GM19351 (cell line): Measurements from ENCODE around the gene AKIRIN2.
"Not testable (repeated sequence)": the region's sequence is repeated elsewhere in the genome, so short reads cannot be mapped to it uniquely, and the experiment has no call there.

ENCODE experiments used
- ATAC-seq: cut with Tn5 transposase; IDR thresholded peaks from one replicate; pipeline ENCODE4 v1.9.1; 2021; ENCODE audit warnings: mild to moderate bottlenecking, moderate library complexity; ENCODE audit not compliant: unreplicated experiment

Gene AKIRIN2

GRCh38 chr6:87687893-87688292, 14.1 kb downstream of the AKIRIN2 start:
- ATAC-seq, result not testable (repeated sequence)

GRCh38 chr6:87687296-87687695, 14.7 kb downstream of the AKIRIN2 start:
- no peak for ATAC-seq

- ATAC-seq, result not testable (repeated sequence)
Measured at GRCh38 chr6:87686636-87687205, 15.3 kb downstream of the AKIRIN2 start.

DNA sequence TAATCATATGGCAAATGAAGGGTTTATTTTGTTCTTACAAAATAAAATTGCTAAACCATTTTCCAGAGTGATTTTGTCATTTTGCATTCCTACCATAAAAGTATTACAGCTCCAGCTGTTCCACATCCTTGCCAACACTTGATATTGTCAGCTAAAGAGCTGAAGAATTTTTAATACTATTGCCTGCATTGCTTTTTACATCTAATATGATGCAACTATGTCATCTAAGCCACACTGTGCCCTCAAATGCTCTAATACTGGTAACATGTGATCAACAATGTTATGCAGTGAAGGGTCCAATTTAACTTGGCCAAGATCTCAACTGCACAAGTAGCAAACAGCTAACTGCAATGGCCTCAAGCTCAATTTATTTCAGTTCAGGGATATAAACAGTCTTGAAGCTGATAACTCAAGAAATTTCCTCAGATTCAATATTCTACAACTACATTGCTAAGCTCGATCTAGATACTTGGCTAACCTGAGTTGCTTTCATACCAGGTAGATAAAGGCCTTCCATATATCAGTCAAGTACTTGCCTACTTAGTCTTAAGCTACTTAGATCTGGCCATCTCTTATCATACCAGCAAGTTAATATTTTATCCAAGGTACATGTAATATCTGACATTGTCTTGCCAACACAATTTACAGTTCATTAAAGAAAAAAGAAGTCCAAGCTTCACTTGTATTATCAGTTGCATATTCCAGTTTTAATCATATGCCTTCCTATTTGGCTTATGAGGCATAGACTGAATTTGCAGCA, 17.0 kb downstream of the AKIRIN2 start:
- ATAC-seq, result no peak

- no peak for ATAC-seq
Measured at GRCh38 chr6:87683890-87684289, 18.1 kb downstream of the AKIRIN2 start.

GRCh38 chr6:87682310-87682709, 19.7 kb downstream of the AKIRIN2 start:
- peak; percentile 54 for ATAC-seq

DNA sequence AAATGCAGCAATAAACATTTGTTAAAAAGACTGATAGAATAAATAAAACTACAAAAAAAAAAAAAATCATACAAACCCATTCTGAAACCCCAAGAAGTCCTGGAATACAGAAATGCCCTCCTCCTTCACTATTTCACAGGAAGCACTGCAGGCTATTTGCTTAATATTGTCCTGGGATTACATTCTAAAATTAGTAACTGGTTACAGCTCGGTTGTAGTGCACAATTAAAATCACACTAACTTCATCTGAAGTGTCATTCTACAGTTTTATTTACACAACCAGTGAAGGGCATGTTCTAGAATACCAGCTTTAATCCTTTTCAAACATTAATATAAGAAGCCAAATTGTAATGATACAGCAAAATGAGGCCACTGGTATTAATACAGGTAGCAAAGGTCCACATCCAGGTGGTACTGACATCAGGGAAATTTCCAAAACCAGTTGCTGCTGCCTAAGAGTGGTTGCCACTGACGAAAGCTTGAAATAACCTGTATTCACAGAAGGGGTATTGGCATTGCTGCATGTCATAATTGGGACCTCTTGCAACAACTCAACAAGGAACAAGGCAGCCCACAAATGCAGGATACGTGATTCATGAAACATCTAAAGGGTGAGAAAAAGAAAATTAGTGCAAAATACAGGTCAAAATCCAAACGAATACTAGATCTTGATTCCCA, 26.9 kb downstream of the AKIRIN2 start:
- ATAC-seq, result no peak

DNA sequence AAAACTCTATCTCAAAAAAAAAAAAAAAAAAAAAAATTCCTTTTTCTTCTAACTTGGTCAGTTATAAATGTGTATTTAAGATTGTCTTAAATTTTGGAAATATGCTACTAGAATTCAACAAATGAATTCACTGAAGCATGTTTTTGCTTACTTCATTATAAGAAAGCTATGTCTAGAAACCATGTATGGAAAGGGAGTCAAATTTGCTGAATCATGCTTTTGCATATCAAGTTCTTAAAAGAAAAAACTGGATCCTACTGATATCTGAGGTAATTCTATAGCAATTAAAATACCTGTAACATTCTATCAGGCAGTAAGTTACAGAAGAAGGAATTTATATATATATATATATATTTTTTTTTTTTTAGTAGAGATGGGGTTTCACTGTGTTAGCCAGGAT, 27.7 kb downstream of the AKIRIN2 start:
- ATAC-seq, result no peak

DNA sequence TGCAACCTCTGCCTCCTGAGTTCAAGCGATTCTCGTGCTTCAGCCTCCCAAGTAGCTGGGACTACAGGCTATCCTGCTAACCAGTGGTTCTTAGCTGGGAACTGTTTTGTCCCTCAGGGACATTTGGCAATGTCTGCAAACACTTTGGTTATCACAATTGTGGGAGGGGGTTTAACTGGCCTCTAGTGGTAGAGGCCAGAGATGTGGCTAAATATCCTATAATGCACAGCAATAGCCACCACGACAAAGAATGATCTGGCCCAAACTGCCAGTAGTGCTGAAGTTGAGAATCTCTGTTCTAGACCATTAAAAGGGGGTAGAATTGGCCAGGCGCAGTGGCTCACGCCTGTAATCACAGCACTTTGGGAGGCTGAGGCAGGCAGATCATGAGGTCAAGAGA, 28.8 kb downstream of the AKIRIN2 start:
- no peak for ATAC-seq

DNA sequence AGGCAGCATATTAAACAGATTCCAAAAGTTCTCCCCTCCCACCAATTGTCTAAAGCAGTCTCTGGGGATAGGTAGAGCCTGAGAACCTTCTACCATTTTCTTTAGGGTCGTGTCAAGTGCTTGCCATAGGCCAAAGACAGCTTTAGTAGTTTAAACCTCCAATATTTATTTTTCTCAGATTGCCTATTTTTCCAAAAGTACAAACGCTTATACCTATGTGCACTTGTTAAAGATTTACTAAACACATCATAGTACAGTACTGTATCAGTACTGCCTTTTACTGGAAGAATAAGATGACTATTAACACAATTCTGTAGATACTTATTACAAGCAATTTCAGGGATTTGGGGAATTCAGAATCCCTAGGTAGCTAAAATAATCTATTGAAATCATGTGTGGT, 29.4 kb downstream of the AKIRIN2 start:
- ATAC-seq, result no peak

GRCh38 chr6:87671555-87672029, 30.4 kb downstream of the AKIRIN2 start:
- no peak for ATAC-seq

DNA sequence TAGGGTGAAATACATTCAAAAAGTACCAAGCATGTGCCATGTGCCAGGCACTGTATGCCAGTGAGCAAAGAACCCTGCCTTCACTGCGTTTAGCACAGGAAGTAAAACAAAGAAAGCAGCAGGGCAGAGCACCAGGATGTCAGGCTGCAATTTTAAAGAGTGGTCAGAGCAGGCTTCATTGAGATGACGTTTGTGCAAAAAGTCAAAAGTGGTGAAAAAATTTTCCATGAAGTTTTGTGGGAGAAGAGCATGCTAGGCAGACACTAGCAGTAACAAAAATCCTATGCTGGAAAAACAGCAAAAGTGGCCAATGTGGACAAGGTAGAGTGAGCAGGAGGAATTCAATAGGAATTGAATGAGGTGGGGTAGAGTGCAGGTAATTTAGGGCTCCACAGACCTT, 31.3 kb downstream of the AKIRIN2 start:
- ATAC-seq, result no peak

DNA sequence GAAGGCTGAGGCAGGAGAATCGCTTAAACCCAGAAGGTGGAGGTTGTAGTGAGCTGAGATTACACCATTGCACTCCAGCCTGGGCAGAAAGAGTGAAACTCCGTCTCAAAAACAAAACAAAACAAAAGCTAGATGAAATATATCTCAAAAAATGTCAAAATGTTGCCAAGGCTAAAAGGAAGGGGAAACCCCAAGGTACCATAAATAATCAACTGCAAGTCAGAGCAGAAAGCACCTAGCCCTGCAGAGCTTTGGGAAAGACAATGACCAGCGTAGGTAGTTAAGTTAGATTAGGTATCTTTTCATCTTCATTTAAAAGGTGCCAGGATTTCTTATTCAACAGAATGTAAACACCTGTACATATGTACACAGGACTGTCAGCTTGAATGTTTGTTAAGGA, 33.0 kb downstream of the AKIRIN2 start:
- peak; percentile 53 for ATAC-seq

DNA sequence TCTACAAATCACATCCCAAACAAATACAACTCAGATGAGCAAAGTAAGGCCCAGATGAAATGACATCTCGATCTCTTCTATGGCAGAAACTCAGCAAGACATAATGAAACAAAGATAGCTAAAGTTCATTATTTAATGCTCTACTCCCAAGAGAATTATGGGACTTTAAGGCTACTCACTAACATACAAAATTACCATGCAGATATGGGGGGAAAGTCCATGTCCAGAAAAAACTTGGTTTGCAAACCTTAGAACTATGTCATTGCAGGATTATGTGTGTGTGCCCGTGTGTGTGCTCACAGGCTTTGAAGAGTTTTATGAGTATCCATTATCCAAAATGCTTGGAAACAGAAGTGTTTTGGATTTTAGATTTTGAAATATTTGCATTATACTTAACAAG, 34.0 kb downstream of the AKIRIN2 start:
- no peak for ATAC-seq

- ATAC-seq, result no peak
Measured at GRCh38 chr6:87667032-87667431, 35.0 kb downstream of the AKIRIN2 start.

DNA sequence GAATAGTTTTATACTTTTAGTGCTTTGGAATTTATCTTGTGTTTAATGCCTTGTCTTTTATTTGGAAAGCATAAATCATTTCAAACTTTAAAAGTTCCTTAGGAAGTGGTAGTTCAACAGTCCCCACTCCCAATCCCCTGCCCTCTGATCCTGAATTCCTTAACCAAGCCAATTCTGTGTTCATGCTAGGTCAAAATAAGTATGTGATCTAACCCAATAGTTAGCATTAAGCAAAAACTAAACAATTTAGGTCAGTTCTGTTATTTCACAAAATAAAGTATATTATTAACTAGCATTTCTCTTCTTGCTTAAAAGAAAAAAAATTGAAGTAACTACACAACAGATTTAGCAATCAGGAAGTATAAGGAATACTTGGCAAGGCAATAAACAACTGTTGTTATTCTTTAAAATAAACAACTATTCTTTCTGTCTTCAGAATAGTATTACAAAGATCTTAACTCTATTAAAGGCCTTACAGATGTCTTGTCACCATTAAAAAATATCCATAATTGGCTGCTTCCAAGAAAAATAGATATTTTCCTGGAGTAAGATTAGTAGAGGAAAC, 37.0 kb downstream of the AKIRIN2 start:
- no peak for ATAC-seq

- no peak for ATAC-seq
Measured at GRCh38 chr6:87663434-87663833, 38.6 kb downstream of the AKIRIN2 start.

DNA sequence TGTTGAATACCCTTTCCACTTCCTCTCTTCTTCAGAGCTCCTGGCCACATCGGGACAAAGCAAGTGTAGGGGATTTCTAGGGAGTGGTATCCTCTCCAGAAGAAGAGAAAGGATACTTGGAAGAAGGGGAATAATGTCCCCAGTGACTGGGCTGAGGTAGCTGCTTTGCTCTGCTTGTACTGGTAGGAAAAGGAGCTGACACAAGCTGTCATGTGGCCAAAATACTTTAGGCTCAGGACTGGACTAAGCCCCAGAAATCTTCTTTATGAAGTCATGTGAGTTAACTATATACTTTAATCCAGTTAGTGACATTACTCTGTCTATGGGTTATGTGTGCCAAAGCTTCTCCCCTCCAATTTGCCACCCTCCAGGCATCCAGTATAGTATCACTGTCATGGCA, 40.5 kb downstream of the AKIRIN2 start:
- no peak for ATAC-seq

- ATAC-seq, result no peak
Measured at GRCh38 chr6:87661016-87661415, 41.0 kb downstream of the AKIRIN2 start.

DNA sequence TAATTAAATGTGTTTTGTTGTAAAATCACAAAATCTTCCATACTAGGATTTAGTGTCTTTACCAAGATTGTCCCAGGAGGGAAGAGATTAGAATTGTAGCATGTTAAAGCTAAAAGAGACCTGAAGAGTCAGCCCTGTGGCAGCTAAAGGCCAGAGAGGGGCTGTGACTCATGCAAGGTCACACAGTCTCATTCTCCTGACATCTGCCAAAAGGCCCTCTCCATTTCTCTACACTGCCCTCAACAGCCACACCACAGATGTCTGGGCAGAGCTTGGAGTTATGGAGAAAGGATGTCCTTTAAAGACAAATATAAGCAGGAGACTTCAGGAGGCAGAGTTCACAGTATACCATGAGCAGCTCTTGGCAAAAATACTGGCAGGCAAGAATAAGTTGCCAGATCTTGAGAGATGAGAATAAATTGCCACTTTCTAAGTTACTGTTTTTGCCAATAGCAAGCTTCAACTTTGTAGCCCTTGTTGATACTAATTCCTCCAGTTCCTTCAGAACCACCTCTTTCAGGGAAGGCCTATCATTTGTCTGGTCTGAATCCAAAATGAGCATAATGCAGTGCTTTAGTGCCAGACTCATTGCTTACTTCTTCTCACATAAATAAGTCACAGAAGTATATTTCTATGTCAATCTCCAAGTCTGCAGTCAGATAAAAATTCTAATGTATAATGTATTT, 41.7 kb downstream of the AKIRIN2 start:
- no peak for ATAC-seq

DNA sequence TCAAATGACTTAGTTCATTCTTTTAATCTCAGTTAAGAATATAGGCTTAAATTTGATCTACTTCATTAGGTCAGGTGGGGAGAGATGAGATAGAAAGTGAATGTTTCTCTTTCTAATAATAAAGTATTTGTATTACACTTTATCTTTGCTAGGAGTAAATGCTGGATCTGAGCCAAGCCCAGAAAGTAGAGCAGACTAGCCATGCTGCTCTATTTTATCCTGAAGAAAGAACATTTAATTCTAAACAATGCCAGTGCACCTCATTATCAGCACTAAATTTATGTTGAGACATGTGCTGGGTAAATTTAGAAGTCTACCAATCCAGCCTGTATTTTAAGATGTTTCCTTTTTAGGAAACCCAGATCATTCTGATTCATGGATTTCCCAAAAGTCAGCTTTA, 43.5 kb downstream of the AKIRIN2 start:
- no peak for ATAC-seq
